Endothelial cell of umbilical vein (primary cell): ENCODE measurements around the gene API5. TPM values are rescaled to one million over a fixed set of nuclear protein-coding genes. Genes with fewer than 3 reads are reported as not detected.
"Not testable (repeated sequence)": the region's sequence is repeated elsewhere in the genome, so short reads cannot be mapped to it uniquely, and the experiment has no call there.

Experiments used
- BruUV-seq: library from RNA; stranded (reverse); fragments of 400-500 nt; replicated peaks from 2 replicates; lab custom pipeline; 2021; lab: Mats Ljungman, UMichigan
- CTCF ChIA-PET: fragments of 300-600, 350-600 bp; sonication (Branson Sonifier 250); formaldehyde crosslinking; loops from one replicate; lab custom pipeline; 2021; ENCODE audit warnings: antibody characterized with exemption, inconsistent platforms; lab: Charles Lee
- POLR2A ChIA-PET: fragments of 300-600, 350-600 bp; sonication (Branson Sonifier 250); formaldehyde crosslinking; loops from one replicate; lab custom pipeline; 2021; ENCODE audit warnings: antibody characterized with exemption, inconsistent platforms; lab: Charles Lee
- DNase-seq: peaks from one replicate; pipeline ENCODE4 v3.0.0-alpha.2; 2011; ENCODE audit warnings: low read depth, low spot score
- FAIRE-seq: peaks from 2 replicates; lab custom pipeline; 2011; peaks lifted over from hg19 to GRCh38; lab: Jason Lieb, UNC
- H2AFZ ChIP-seq: 2 replicates; pipeline ENCODE4 v1.6.0; 2012; ENCODE audit warnings: low read depth, low read length, control low read depth, inconsistent platforms
- H3K27ac ChIP-seq: 2 replicates; pipeline ENCODE4 v1.5.1; 2011; ENCODE audit warnings: low read depth, mild to moderate bottlenecking, control low read depth, low read length, moderate library complexity; ENCODE audit not compliant: insufficient read depth
- H3K27me3 ChIP-seq, 2 experiments: 2 replicates each; pipeline versions ENCODE4 v1.6.0 to v1.6.1; 2011; ENCODE audit warnings: low read length in 2 of 2, mixed read lengths in 1 of 2; ENCODE audit not compliant: control insufficient read depth in 2 of 2, insufficient read depth in 2 of 2
- H3K36me3 ChIP-seq, 2 experiments: 2 replicates in 1 of 2; 3 replicates in 1 of 2; pipeline ENCODE4 v1.5.1; 2011; ENCODE audit warnings: low read length in 2 of 2, mild to moderate bottlenecking in 1 of 2, moderate library complexity in 1 of 2; ENCODE audit not compliant: control insufficient read depth in 2 of 2, insufficient read depth in 2 of 2; ENCODE audit errors: extremely low read depth in 1 of 2
- H3K4me1 ChIP-seq: 3 replicates; pipeline ENCODE4 v1.5.1; 2011; ENCODE audit warnings: mild to moderate bottlenecking, low read length; ENCODE audit not compliant: control insufficient read depth, insufficient read depth; ENCODE audit errors: extremely low read depth
- H3K4me2 ChIP-seq: 2 replicates; pipeline ENCODE4 v1.6.1; 2011; ENCODE audit warnings: low read length, control low read depth, mixed read lengths; ENCODE audit not compliant: insufficient read depth
- H3K4me3 ChIP-seq, 3 experiments: fragments of 200-600 bp in 1 of 3; sonication (generic), shearing (Covaris generic) in 1 of 3; replicated peaks in 1 of 3; 2 replicates each; pipeline ENCODE4 v1.5.1; 2011 to 2016; ENCODE audit warnings: control low read depth in 3 of 3, low read length in 3 of 3, mild to moderate bottlenecking in 2 of 3, inconsistent platforms in 1 of 3, low read depth in 1 of 3, moderate library complexity in 1 of 3; ENCODE audit not compliant: insufficient read depth in 1 of 3
- H3K79me2 ChIP-seq: 2 replicates; pipeline ENCODE4 v1.6.0; 2012; ENCODE audit warnings: low read length, inconsistent platforms; ENCODE audit not compliant: control insufficient read depth, insufficient read depth
- H3K9ac ChIP-seq: replicated peaks from 2 replicates; pipeline ENCODE3; 2011; ENCODE audit warnings: low read length, control low read depth; ENCODE audit not compliant: insufficient read depth; ENCODE audit errors: extremely low read depth
- H3K9me1 ChIP-seq: replicated peaks from 3 replicates; pipeline ENCODE4 v1.6.0; 2011; ENCODE audit warnings: mild to moderate bottlenecking, low read length; ENCODE audit not compliant: control insufficient read depth, insufficient read depth; ENCODE audit errors: extremely low read depth
- H3K9me3 ChIP-seq: replicated peaks from 2 replicates; pipeline ENCODE4 v1.5.1; 2012; ENCODE audit warnings: low read length, inconsistent platforms; ENCODE audit not compliant: control insufficient read depth, insufficient read depth
- H4K20me1 ChIP-seq: replicated peaks from 2 replicates; pipeline ENCODE3; 2011; ENCODE audit warnings: mild to moderate bottlenecking, low read length; ENCODE audit not compliant: control insufficient read depth, insufficient read depth; ENCODE audit errors: extremely low read depth
- CTCF ChIP-seq, 2 donors: IDR thresholded peaks; 1 replicate in 1 of 2; 2 replicates in 1 of 2; pipeline ENCODE4 v1.5.1; 2011; ENCODE audit warnings: low read length in 2 of 2, mild to moderate bottlenecking in 2 of 2, moderate library complexity in 2 of 2, control low read depth in 1 of 2, inconsistent platforms in 1 of 2, low read depth in 1 of 2; ENCODE audit not compliant: insufficient read depth in 1 of 2; ENCODE audit errors: extremely low read depth in 1 of 2
- EZH2 ChIP-seq: IDR thresholded peaks from 2 replicates; pipeline ENCODE4 v1.6.1; 2012; ENCODE audit warnings: borderline replicate concordance, low read depth, mild to moderate bottlenecking, moderate library complexity, low read length, inconsistent platforms; ENCODE audit not compliant: severe bottlenecking
- FOS ChIP-seq: IDR thresholded peaks from 2 replicates; pipeline ENCODE4 v1.6.1; 2011; ENCODE audit warnings: mild to moderate bottlenecking, low read length, moderate library complexity, borderline replicate concordance; ENCODE audit not compliant: insufficient read depth
- GATA2 ChIP-seq: IDR thresholded peaks from 2 replicates; pipeline ENCODE4 v1.7.0; 2011; ENCODE audit warnings: low read depth, mild to moderate bottlenecking, moderate library complexity, mixed read lengths, low read length; ENCODE audit not compliant: insufficient read length, insufficient read depth
- JUN ChIP-seq: IDR thresholded peaks from 2 replicates; pipeline ENCODE4 v1.6.1; 2011; ENCODE audit warnings: borderline replicate concordance, low read depth; ENCODE audit not compliant: insufficient read length, insufficient read depth
- MAX ChIP-seq: IDR thresholded peaks from 2 replicates; pipeline ENCODE4 v1.6.1; 2011; ENCODE audit not compliant: insufficient read depth, insufficient read length
- MYC ChIP-seq: IDR thresholded peaks from one replicate; pipeline ENCODE4 v1.6.1; 2011; ENCODE audit warnings: mild to moderate bottlenecking, low read depth, low read length
- POLR2A ChIP-seq: IDR thresholded peaks from 2 replicates; pipeline ENCODE4 v1.6.1; 2012; ENCODE audit warnings: low read depth, mild to moderate bottlenecking, control low read depth, low read length
- POLR2AphosphoS5 ChIP-seq: IDR thresholded peaks from 2 replicates; pipeline ENCODE4 v1.6.1; 2012; ENCODE audit warnings: low read depth, mild to moderate bottlenecking, control low read depth, low read length, moderate library complexity; ENCODE audit not compliant: insufficient read depth
- dilution Hi-C: fragments of 300-500 bp; cut with MboI; formaldehyde crosslinking; loops from one replicate; pipeline ENCODE4 v1.15.0; 2019; ENCODE audit warnings: low sequenced_read_pairs; ENCODE audit not compliant: extremely low pct_ligation_motif_present
- intact Hi-C: fragments of 100-400 bp; cut with micrococcal nuclease; formaldehyde crosslinking; loops from one replicate; pipeline ENCODE4 v1.10.0; 2022
- polyA plus RNA-seq, 4 experiments: library from polyadenylated mRNA; depleted of rRNA in 3 of 4; stranded (reverse) in 3 of 4; unstranded in 1 of 4; fragments of >200 nt; gene quantifications; 2 replicates each; pipeline versions ENCODE4 v1.2.1 to v1.2.3, GENCODE V29; 2011 to 2012; ENCODE audit warnings: missing spikeins in 1 of 4
- total RNA-seq: library from RNA; stranded (reverse); gene quantifications from 2 replicates; pipeline ENCODE4 v1.2.3, GENCODE V29; 2021

API5 gene
- total and polyA plus RNA-seq, 2 donors (not counting 3 experiments of a cell fraction or from before 2014, with no cell fraction given), result 26.5 to 103 TPM

GRCh38 chr11:43341159-43341558 is 29.4 kb downstream of the API5 start:
- dilution Hi-C loops, result no loop called here
- FAIRE-seq (no peak), DNase-seq (no peak)
- Histone ChIP-seq H3K27me3 (no peaks in the 10 kb centered on the region), H3K9me3 (no peaks in the 10 kb centered on the region), H4K20me1 (no peaks in the 10 kb centered on the region), H2AFZ (no peak overlapping the region), H3K36me3 (peaks cover 9 to 12% of the 10 kb centered on the region in 2 experiments), H3K79me2 (no peaks in the 10 kb centered on the region), H3K4me3 (no peak overlapping the region), H3K27ac (no peak overlapping the region), H3K9me1 (no peaks in the 10 kb centered on the region), H3K9ac (no peak overlapping the region), H3K4me2 (no peak overlapping the region), H3K4me1 (no peaks in the 10 kb centered on the region)
- TF ChIP-seq POLR2AphosphoS5 (no peak), MYC (no peak), JUN (no peak), EZH2 (no peak), GATA2 (no peak), CTCF (IDR thresholded peaks at IDR 0.05; ENCODE audit: extremely low read depth in 1 of 2, insufficient read depth in 1 of 2, low read depth in 1 of 2, low read length in 2 of 2) (no peak), MAX (no peak), FOS (no peak), POLR2A (no peak)
- POLR2A ChIA-PET, result no interaction called here
- CTCF ChIA-PET, result interaction anchor here (1.4 kb wide), 1 partner anchor 13 kb away, joined by 3 read pairs; no protein-coding TSS in a partner anchor
- intact Hi-C loops, result no loop called here
- no TSS peak for BruUV-seq

- H4K20me1 ChIP-seq, H3K9me1 ChIP-seq, H3K4me1 ChIP-seq, dilution Hi-C loops, H3K4me2 ChIP-seq, H2AFZ ChIP-seq, H3K36me3 ChIP-seq, H3K27me3 ChIP-seq, DNase-seq, BruUV-seq, H3K27ac ChIP-seq, H3K4me3 ChIP-seq, H3K9me3 ChIP-seq, H3K9ac ChIP-seq, intact Hi-C loops, CTCF ChIA-PET, POLR2A ChIA-PET, H3K79me2 ChIP-seq, FAIRE-seq: not testable (repeated sequence)
Observed at GRCh38 chr11:43351426-43351825, 39.6 kb downstream of the API5 start.
